CD4-positive, alpha-beta T cell treated with Interleukin-4 for 4 hours (primary cell): Measurements from ENCODE around the gene KRTAP20-3.

Experiments used
- DNase-seq: peaks from one replicate; pipeline ENCODE4 v3.0.0-alpha.2; 2020

Gene KRTAP20-3

GRCh38 chr21:30689822-30690221 is 47.2 kb downstream of the KRTAP20-3 start:
- DNase-seq: no peak
